Measurements from ENCODE around the gene ITPKA. TPM values are rescaled to one million over a fixed set of nuclear protein-coding genes. Genes with fewer than 3 reads are reported as not detected.

The ITPKA gene
- total RNA-seq, 1 donor from 2014 or later, result 6.7 TPM

DNA sequence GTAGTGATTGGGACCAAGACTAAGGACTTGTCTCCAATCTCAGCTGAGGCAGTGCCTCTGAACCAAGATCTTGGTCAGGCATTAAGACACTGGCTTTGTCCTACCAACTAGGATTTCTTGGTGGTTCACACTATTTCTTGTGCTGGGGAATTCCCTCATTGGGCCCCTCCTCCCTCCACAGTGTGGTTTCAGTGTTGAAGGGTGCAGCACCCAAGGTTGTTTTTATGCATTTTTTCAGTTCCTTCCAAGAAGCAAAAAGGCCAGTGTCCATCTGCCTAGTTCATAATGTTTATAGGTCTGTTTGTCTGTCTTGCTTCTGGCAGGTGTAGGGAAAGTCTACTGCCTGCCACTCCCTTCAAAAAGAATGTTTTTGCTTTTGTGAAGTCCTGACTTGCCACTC is 10.6 kb upstream of the ITPKA start:
- no peak overlapping the region for H3K4me3 ChIP-seq (ENCODE audit: low read depth, low read length)
- TF ChIP-seq, protein P1, sequence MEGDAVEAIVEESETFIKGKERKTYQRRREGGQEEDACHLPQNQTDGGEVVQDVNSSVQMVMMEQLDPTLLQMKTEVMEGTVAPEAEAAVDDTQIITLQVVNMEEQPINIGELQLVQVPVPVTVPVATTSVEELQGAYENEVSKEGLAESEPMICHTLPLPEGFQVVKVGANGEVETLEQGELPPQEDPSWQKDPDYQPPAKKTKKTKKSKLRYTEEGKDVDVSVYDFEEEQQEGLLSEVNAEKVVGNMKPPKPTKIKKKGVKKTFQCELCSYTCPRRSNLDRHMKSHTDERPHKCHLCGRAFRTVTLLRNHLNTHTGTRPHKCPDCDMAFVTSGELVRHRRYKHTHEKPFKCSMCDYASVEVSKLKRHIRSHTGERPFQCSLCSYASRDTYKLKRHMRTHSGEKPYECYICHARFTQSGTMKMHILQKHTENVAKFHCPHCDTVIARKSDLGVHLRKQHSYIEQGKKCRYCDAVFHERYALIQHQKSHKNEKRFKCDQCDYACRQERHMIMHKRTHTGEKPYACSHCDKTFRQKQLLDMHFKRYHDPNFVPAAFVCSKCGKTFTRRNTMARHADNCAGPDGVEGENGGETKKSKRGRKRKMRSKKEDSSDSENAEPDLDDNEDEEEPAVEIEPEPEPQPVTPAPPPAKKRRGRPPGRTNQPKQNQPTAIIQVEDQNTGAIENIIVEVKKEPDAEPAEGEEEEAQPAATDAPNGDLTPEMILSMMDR (conservative IDR thresholded peaks at IDR 0.05; ENCODE audit: low read depth, low read length), result no peak
- no peak for DNase-seq (ENCODE audit: low read depth)

DNA sequence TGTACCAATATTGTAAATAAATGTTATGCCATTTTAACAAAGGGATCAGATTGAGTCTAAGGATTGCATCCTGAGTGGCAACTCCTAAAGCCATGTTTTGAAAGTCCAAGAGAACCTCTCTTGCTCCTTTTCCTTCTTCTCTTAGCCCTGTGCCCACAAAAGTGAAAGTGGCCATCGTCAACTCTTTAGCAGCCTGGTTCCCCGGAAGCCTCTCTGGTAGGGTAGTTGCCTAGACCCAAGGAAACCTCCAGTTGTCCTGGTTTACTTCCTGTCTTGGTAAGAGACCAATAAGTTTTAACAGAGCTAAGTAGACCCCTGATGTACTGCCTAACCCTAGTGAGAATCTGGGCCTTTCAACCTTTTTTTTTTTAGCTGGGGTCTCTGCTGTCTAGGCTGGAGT is 10.2 kb upstream of the ITPKA start:
- no peak for DNase-seq (ENCODE audit: low read depth)
- TF ChIP-seq, protein P1 (conservative IDR thresholded peaks at IDR 0.05; ENCODE audit: low read depth, low read length), result no peak
- H3K4me3 ChIP-seq (ENCODE audit: low read depth, low read length), result no peak overlapping the region

DNA sequence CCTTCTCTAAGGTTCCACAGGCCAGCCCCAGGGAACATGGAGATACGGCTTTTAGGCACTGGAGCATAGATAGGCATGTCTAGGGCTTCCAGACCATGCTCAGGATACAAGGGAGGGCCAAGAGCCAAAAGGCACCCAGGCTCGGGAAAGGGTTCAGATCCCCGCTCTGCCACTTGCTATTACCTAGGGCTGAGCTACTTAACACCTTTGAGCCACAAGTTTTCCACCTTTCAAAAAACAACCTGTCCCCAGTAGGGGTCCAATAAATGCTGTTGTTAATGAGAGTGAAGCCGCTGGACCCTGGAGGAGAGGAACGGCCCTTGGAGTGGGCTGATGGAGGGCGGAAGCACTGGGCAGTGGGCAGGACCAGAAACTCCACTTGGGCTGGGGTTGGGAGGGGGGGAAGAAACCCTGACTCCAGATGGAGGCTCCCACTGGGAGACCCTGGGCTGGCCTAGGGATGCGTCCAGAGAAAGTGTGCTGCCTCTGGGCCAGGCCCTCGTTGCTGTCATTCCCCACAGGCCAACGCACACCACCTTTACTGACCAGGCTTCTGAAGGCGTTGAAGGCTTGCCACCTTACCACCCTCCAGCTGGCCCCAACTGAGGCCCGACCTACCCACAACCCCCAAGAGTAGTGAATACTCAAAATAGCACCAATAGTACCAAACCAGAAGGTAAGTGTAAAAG is 8.6 kb upstream of the ITPKA start:
- TF ChIP-seq, protein P1 (conservative IDR thresholded peaks at IDR 0.05; ENCODE audit: low read depth, low read length), result no peak
- DNase-seq (ENCODE audit: low read depth), result no peak
- no peak overlapping the region for H3K4me3 ChIP-seq (ENCODE audit: low read depth, low read length)

DNA sequence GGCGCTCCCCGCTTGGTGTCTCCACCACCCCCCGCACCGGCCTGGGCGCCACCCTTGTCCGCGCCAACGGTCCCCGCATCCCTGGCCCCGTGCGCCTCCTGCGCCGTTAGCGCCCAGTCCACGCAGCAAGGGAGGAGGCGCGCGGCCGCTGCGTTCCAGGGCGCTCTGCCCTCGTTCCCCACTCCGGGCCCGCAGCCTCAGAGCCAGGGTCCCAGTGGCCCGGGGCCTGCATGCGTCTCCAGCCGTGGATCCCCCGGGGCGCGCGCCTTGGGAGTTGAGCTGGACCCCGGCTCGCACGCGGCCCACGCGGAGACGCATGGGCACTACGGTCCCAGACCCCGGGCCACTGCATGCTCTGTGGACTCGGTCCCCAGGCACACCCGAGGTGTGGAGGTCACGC is 7.4 kb upstream of the ITPKA start:
- no peak overlapping the region for H3K4me3 ChIP-seq (ENCODE audit: low read depth, low read length)
- DNase-seq (ENCODE audit: low read depth), result no peak
- TF ChIP-seq, protein P1 (conservative IDR thresholded peaks at IDR 0.05; ENCODE audit: low read depth, low read length), result no peak

DNA sequence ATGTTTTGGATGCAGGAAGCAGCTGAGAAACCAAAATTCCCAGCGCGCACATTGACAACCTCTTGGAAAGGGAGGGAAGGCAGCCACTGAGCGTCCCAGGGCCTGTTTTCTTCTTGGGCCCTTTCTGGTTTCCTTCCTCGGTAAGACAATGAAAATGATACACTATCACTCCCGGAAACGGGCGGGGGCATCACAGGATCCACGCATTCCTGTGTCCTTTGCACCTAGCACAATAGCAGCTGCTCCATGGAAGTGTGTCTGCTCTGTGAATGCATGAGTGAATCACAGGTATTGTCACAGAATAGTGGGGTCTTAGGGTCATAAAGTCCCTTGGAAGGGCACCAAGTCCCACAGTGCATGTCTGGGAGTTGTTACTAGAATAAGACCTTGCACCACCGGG is 6.3 kb upstream of the ITPKA start:
- TF ChIP-seq, protein P1 (conservative IDR thresholded peaks at IDR 0.05; ENCODE audit: low read depth, low read length), result no peak
- DNase-seq (ENCODE audit: low read depth), result no peak
- H3K4me3 ChIP-seq (ENCODE audit: low read depth, low read length), result no peak overlapping the region

DNA sequence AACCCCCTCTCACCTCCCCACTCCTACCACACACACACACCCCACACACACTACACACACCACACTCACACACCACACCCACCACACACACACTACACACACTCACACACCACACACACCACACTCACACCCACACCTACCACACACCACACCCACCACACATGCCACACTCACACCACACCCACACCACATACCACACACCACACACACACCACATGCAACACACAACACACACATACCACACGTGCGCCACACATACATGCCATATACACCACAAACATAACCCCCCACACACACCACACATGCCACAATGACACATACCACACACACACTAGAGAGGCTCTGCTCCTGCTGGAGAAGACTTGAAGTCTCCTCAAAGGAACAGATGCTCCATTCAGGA is 5.9 kb upstream of the ITPKA start:
- H3K4me3 ChIP-seq (ENCODE audit: low read depth, low read length), result no peak overlapping the region
- DNase-seq (ENCODE audit: low read depth), result no peak
- TF ChIP-seq, protein P1 (conservative IDR thresholded peaks at IDR 0.05; ENCODE audit: low read depth, low read length), result no peak

DNA sequence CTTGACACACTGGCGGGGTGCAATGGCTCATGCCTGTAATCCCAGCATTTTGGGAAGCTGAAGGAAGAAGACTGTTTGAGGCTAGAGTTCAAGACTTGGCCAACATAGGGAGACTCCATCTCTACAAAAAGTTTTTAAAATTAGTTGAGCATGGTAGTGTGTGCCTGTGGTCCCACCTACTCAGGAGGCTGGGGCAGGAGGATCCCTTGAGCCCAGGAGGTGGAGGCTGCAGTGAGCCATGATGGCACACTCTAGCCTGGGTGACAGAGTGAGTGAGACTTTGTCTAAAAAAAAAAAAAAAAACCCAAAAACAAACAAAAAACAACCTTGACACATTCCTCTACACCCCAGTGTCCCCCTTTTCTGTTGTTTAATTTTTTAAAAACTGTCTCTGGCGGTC is 4.0 kb upstream of the ITPKA start:
- no peak for DNase-seq (ENCODE audit: low read depth)
- H3K4me3 ChIP-seq (ENCODE audit: low read depth, low read length), result no peak overlapping the region
- TF ChIP-seq, protein P1 (conservative IDR thresholded peaks at IDR 0.05; ENCODE audit: low read depth, low read length), result no peak

Measured in epithelial cell of proximal tubule (primary cell).